Endothelial cell of umbilical vein (primary cell): Measurements from ENCODE around the gene LRRC61. TPM values are rescaled to one million over a fixed set of nuclear protein-coding genes. Genes with fewer than 3 reads are reported as not detected.

Experiments
- BruUV-seq: library from RNA; stranded (reverse); fragments of 400-500 nt; replicated peaks from 2 replicates; lab custom pipeline; 2021; lab: Mats Ljungman, UMichigan
- CTCF ChIA-PET: fragments of 300-600, 350-600 bp; sonication (Branson Sonifier 250); formaldehyde crosslinking; loops from one replicate; lab custom pipeline; 2021; ENCODE audit warnings: antibody characterized with exemption, inconsistent platforms; lab: Charles Lee
- POLR2A ChIA-PET: fragments of 300-600, 350-600 bp; sonication (Branson Sonifier 250); formaldehyde crosslinking; loops from one replicate; lab custom pipeline; 2021; ENCODE audit warnings: antibody characterized with exemption, inconsistent platforms; lab: Charles Lee
- DNase-seq: peaks from one replicate; pipeline ENCODE4 v3.0.0-alpha.2; 2011; ENCODE audit warnings: low read depth, low spot score
- FAIRE-seq: peaks from 2 replicates; lab custom pipeline; 2011; peaks lifted over from hg19 to GRCh38; lab: Jason Lieb, UNC
- H2AFZ ChIP-seq: 2 replicates; pipeline ENCODE4 v1.6.0; 2012; ENCODE audit warnings: low read depth, low read length, control low read depth, inconsistent platforms
- H3K27ac ChIP-seq: 2 replicates; pipeline ENCODE4 v1.5.1; 2011; ENCODE audit warnings: low read depth, mild to moderate bottlenecking, control low read depth, low read length, moderate library complexity; ENCODE audit not compliant: insufficient read depth
- H3K27me3 ChIP-seq, 2 experiments: 2 replicates each; pipeline versions ENCODE4 v1.6.0 to v1.6.1; 2011; ENCODE audit warnings: low read length in 2 of 2, mixed read lengths in 1 of 2; ENCODE audit not compliant: control insufficient read depth in 2 of 2, insufficient read depth in 2 of 2
- H3K36me3 ChIP-seq, 2 experiments: 2 replicates in 1 of 2; 3 replicates in 1 of 2; pipeline ENCODE4 v1.5.1; 2011; ENCODE audit warnings: low read length in 2 of 2, mild to moderate bottlenecking in 1 of 2, moderate library complexity in 1 of 2; ENCODE audit not compliant: control insufficient read depth in 2 of 2, insufficient read depth in 2 of 2; ENCODE audit errors: extremely low read depth in 1 of 2
- H3K4me1 ChIP-seq: 3 replicates; pipeline ENCODE4 v1.5.1; 2011; ENCODE audit warnings: mild to moderate bottlenecking, low read length; ENCODE audit not compliant: control insufficient read depth, insufficient read depth; ENCODE audit errors: extremely low read depth
- H3K4me2 ChIP-seq: 2 replicates; pipeline ENCODE4 v1.6.1; 2011; ENCODE audit warnings: low read length, control low read depth, mixed read lengths; ENCODE audit not compliant: insufficient read depth
- H3K4me3 ChIP-seq, 3 experiments: fragments of 200-600 bp in 1 of 3; sonication (generic), shearing (Covaris generic) in 1 of 3; replicated peaks in 1 of 3; 2 replicates each; pipeline ENCODE4 v1.5.1; 2011 to 2016; ENCODE audit warnings: control low read depth in 3 of 3, low read length in 3 of 3, mild to moderate bottlenecking in 2 of 3, inconsistent platforms in 1 of 3, low read depth in 1 of 3, moderate library complexity in 1 of 3; ENCODE audit not compliant: insufficient read depth in 1 of 3
- H3K79me2 ChIP-seq: 2 replicates; pipeline ENCODE4 v1.6.0; 2012; ENCODE audit warnings: low read length, inconsistent platforms; ENCODE audit not compliant: control insufficient read depth, insufficient read depth
- H3K9ac ChIP-seq: replicated peaks from 2 replicates; pipeline ENCODE3; 2011; ENCODE audit warnings: low read length, control low read depth; ENCODE audit not compliant: insufficient read depth; ENCODE audit errors: extremely low read depth
- H3K9me1 ChIP-seq: replicated peaks from 3 replicates; pipeline ENCODE4 v1.6.0; 2011; ENCODE audit warnings: mild to moderate bottlenecking, low read length; ENCODE audit not compliant: control insufficient read depth, insufficient read depth; ENCODE audit errors: extremely low read depth
- H3K9me3 ChIP-seq: replicated peaks from 2 replicates; pipeline ENCODE4 v1.5.1; 2012; ENCODE audit warnings: low read length, inconsistent platforms; ENCODE audit not compliant: control insufficient read depth, insufficient read depth
- H4K20me1 ChIP-seq: replicated peaks from 2 replicates; pipeline ENCODE3; 2011; ENCODE audit warnings: mild to moderate bottlenecking, low read length; ENCODE audit not compliant: control insufficient read depth, insufficient read depth; ENCODE audit errors: extremely low read depth
- EZH2 ChIP-seq: IDR thresholded peaks from 2 replicates; pipeline ENCODE4 v1.6.1; 2012; ENCODE audit warnings: borderline replicate concordance, low read depth, mild to moderate bottlenecking, moderate library complexity, low read length, inconsistent platforms; ENCODE audit not compliant: severe bottlenecking
- FOS ChIP-seq: IDR thresholded peaks from 2 replicates; pipeline ENCODE4 v1.6.1; 2011; ENCODE audit warnings: mild to moderate bottlenecking, low read length, moderate library complexity, borderline replicate concordance; ENCODE audit not compliant: insufficient read depth
- GATA2 ChIP-seq: IDR thresholded peaks from 2 replicates; pipeline ENCODE4 v1.7.0; 2011; ENCODE audit warnings: low read depth, mild to moderate bottlenecking, moderate library complexity, mixed read lengths, low read length; ENCODE audit not compliant: insufficient read length, insufficient read depth
- JUN ChIP-seq: IDR thresholded peaks from 2 replicates; pipeline ENCODE4 v1.6.1; 2011; ENCODE audit warnings: borderline replicate concordance, low read depth; ENCODE audit not compliant: insufficient read length, insufficient read depth
- MYC ChIP-seq: IDR thresholded peaks from one replicate; pipeline ENCODE4 v1.6.1; 2011; ENCODE audit warnings: mild to moderate bottlenecking, low read depth, low read length
- POLR2A ChIP-seq: IDR thresholded peaks from 2 replicates; pipeline ENCODE4 v1.6.1; 2012; ENCODE audit warnings: low read depth, mild to moderate bottlenecking, control low read depth, low read length
- POLR2AphosphoS5 ChIP-seq: IDR thresholded peaks from 2 replicates; pipeline ENCODE4 v1.6.1; 2012; ENCODE audit warnings: low read depth, mild to moderate bottlenecking, control low read depth, low read length, moderate library complexity; ENCODE audit not compliant: insufficient read depth
- dilution Hi-C: fragments of 300-500 bp; cut with MboI; formaldehyde crosslinking; loops from one replicate; pipeline ENCODE4 v1.15.0; 2019; ENCODE audit warnings: low sequenced_read_pairs; ENCODE audit not compliant: extremely low pct_ligation_motif_present
- intact Hi-C: fragments of 100-400 bp; cut with micrococcal nuclease; formaldehyde crosslinking; loops from one replicate; pipeline ENCODE4 v1.10.0; 2022
- polyA plus RNA-seq, 4 experiments: library from polyadenylated mRNA; depleted of rRNA in 3 of 4; stranded (reverse) in 3 of 4; unstranded in 1 of 4; fragments of >200 nt; gene quantifications; 2 replicates each; pipeline versions ENCODE4 v1.2.1 to v1.2.3, GENCODE V29; 2011 to 2012; ENCODE audit warnings: missing spikeins in 1 of 4
- total RNA-seq: library from RNA; stranded (reverse); gene quantifications from 2 replicates; pipeline ENCODE4 v1.2.3, GENCODE V29; 2021
- TF ChIP-seq, protein P1 (sequence below): IDR thresholded peaks from 2 replicates; pipeline ENCODE4 v1.6.1; 2011; ENCODE audit not compliant: insufficient read depth, insufficient read length
- TF ChIP-seq, protein P2 (sequence below), 2 donors: IDR thresholded peaks; 1 replicate in 1 of 2; 2 replicates in 1 of 2; pipeline ENCODE4 v1.5.1; 2011; ENCODE audit warnings: low read length in 2 of 2, mild to moderate bottlenecking in 2 of 2, moderate library complexity in 2 of 2, control low read depth in 1 of 2, inconsistent platforms in 1 of 2, low read depth in 1 of 2; ENCODE audit not compliant: insufficient read depth in 1 of 2; ENCODE audit errors: extremely low read depth in 1 of 2

The LRRC61 gene
- total and polyA plus RNA-seq, 2 donors (not counting 3 experiments of a cell fraction or from before 2014, with no cell fraction given) = 0.72 TPM; not detected in 1

DNA sequence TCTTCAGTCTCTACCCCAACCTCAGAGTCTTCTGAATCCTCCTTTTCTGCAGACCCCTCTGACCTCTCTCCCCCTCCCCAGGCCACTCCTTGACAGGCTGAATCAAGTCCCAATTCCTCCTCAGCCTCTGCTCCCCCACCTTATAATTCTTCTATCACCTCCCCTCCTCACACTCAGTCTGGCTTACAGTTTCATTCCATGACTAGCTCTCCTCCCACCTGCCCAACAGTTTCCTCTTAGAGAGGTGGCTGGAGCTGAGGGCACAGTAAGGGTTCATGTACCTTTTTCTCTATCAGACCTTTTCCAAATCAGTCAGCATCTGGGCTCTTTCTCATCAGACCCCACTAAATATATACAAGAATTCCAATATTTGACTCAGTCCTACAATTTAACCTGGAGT is 14.6 kb upstream of the LRRC61 start:
- dilution Hi-C loops (no loop called here), intact Hi-C loops (no loop called here)
- no peak for DNase-seq
- H3K9ac ChIP-seq = no peak overlapping the region
- ChIA-PET POLR2A (no interaction called here), CTCF (no interaction called here)
- H3K9me1 ChIP-seq = no peaks in the 10 kb centered on the region
- no peak overlapping the region for H2AFZ ChIP-seq
- H3K79me2 ChIP-seq = no peaks in the 10 kb centered on the region
- no peak overlapping the region for H3K4me3 ChIP-seq
- BruUV-seq = no TSS peak
- no peak overlapping the region for H3K4me2 ChIP-seq
- H3K36me3 ChIP-seq = no peaks in the 10 kb centered on the region
- TF ChIP-seq JUN (no peak), GATA2 (no peak), POLR2A (no peak), MYC (no peak), FOS (no peak), POLR2AphosphoS5 (no peak)
- TF ChIP-seq, protein P1, sequence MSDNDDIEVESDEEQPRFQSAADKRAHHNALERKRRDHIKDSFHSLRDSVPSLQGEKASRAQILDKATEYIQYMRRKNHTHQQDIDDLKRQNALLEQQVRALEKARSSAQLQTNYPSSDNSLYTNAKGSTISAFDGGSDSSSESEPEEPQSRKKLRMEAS = no peak
- peaks cover 2 to 5% of the 10 kb centered on the region in 2 experiments for H3K27me3 ChIP-seq
- no peak overlapping the region for H3K27ac ChIP-seq
- H3K9me3 ChIP-seq = no peaks in the 10 kb centered on the region
- H3K4me1 ChIP-seq = no peaks in the 10 kb centered on the region
- FAIRE-seq = no peak
- no peaks in the 10 kb centered on the region for H4K20me1 ChIP-seq

DNA sequence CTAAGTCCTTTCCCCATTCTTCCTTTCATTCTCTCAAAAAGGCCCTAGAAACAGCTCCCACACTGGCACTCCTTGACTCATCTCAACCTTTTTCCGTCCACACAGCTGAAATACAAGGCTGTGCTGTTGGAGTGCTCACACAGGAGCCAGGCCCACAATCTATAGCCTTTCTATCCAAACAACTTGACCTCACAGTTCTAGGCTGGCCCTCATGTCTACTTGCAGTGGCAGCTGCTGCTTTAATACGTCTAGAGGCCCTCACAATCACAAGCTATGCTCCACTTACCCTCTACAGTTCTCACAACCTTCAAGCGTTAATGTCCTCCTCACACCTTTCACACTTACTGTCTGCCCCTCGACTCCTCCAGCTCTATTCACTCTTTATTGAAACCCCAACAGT is 12.0 kb upstream of the LRRC61 start:
- intact Hi-C loops (no loop called here), dilution Hi-C loops (no loop called here)
- no peak overlapping the region for H2AFZ ChIP-seq
- DNase-seq (no peak), FAIRE-seq (no peak)
- no peaks in the 10 kb centered on the region for H3K4me1 ChIP-seq
- H3K9me3 ChIP-seq = no peaks in the 10 kb centered on the region
- H3K36me3 ChIP-seq = no peaks in the 10 kb centered on the region
- no TSS peak for BruUV-seq
- TF ChIP-seq POLR2AphosphoS5 (no peak), MYC (no peak), FOS (no peak), EZH2 (no peak)
- TF ChIP-seq, protein P2, sequence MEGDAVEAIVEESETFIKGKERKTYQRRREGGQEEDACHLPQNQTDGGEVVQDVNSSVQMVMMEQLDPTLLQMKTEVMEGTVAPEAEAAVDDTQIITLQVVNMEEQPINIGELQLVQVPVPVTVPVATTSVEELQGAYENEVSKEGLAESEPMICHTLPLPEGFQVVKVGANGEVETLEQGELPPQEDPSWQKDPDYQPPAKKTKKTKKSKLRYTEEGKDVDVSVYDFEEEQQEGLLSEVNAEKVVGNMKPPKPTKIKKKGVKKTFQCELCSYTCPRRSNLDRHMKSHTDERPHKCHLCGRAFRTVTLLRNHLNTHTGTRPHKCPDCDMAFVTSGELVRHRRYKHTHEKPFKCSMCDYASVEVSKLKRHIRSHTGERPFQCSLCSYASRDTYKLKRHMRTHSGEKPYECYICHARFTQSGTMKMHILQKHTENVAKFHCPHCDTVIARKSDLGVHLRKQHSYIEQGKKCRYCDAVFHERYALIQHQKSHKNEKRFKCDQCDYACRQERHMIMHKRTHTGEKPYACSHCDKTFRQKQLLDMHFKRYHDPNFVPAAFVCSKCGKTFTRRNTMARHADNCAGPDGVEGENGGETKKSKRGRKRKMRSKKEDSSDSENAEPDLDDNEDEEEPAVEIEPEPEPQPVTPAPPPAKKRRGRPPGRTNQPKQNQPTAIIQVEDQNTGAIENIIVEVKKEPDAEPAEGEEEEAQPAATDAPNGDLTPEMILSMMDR (IDR thresholded peaks at IDR 0.05; ENCODE audit: extremely low read depth in 1 of 2, insufficient read depth in 1 of 2, low read depth in 1 of 2, low read length in 2 of 2) = no peak
- TF ChIP-seq, protein P1 = no peak
- no peak overlapping the region for H3K27ac ChIP-seq
- peaks cover 2 to 5% of the 10 kb centered on the region in 2 experiments for H3K27me3 ChIP-seq
- no peak overlapping the region for H3K4me2 ChIP-seq
- H3K9ac ChIP-seq = no peak overlapping the region
- POLR2A ChIA-PET = no interaction called here
- H4K20me1 ChIP-seq = no peaks in the 10 kb centered on the region
- no peaks in the 10 kb centered on the region for H3K9me1 ChIP-seq
- no peaks in the 10 kb centered on the region for H3K79me2 ChIP-seq
- no peak overlapping the region for H3K4me3 ChIP-seq
- CTCF ChIA-PET = no interaction called here
